Measurements from ENCODE around the gene SPTBN4.
"Not testable (repeated sequence)": the region's sequence is repeated elsewhere in the genome, so short reads cannot be mapped to it uniquely, and the experiment has no call there.

Gene SPTBN4

GRCh38 chr19:40623403-40624251 lies 156.8 kb downstream of the SPTBN4 start:
- DNase-seq = no peak

- not testable (repeated sequence) for DNase-seq
Observed at GRCh38 chr19:40624369-40625153, 157.8 kb downstream of the SPTBN4 start.

GRCh38 chr19:40625406-40626120 lies 158.8 kb downstream of the SPTBN4 start:
- DNase-seq = no peak
